Measurements from ENCODE around the gene MC1R.
"Not testable (repeated sequence)": the region's sequence is repeated elsewhere in the genome, so short reads cannot be mapped to it uniquely, and the experiment has no call there.

MC1R gene

DNA sequence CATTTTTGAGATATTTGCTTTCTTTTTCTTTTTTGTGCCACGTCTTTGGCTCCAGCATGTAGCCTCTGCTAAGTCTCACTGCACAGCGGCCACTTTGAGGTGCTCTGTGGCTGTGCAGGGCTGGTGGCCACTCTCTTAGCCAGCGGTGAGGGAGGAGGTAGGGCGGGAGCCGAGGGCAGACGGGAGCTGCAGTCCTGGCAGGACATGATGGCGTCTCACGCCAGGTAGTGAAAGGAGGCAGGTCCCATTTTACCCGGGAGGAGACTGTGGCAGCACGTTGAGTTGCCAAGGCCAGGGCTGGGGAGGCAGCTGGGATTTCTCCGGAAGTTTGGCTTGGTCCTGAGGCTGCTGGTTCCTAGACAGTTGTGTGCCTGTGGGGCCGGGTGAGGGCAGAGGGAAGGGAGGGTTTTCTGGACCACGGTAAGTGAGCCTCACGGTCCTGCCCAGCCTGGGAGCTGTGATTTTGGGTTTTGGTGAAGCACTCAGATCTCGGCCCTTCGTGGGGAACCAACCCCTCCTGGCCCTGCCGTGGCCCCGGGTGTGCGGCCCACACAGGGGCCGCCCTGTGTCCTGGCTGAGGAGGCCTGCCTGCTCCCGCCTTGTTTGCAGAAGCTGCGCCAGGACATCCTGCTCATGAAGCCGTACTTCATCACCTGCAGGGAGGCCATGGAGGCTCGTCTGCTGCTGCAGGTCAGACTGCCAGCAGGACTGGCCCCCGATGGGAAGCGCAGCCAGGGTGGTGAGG, 44.3 kb downstream of the MC1R start:
- Histone ChIP-seq H2AFZ (ENCODE audit: low read depth, low read length) (no peak overlapping the region), H3K4me1 (ENCODE audit: low read length) (no peaks in the 10 kb centered on the region), H3K9ac (ENCODE audit: low read length) (no peak overlapping the region), H3K27ac (ENCODE audit: low read length) (no peak overlapping the region), H3K4me2 (ENCODE audit: low read length) (no peak overlapping the region), H3K36me3 (replicated peaks; ENCODE audit: low read depth, low read length) (peaks cover 15% of the 10 kb centered on the region), H3K27me3 (ENCODE audit: low read depth, low read length) (no peaks in the 10 kb centered on the region), H3K4me3 (ENCODE audit: low read length) (no peak overlapping the region), H3K79me2 (ENCODE audit: low read length) (no peaks in the 10 kb centered on the region), H4K20me1 (ENCODE audit: insufficient read depth, low read length) (peaks cover 10% of the 10 kb centered on the region; the same call in 1 of the 2 replicates), H3K9me3 (ENCODE audit: insufficient read depth, low read length) (no peaks in the 10 kb centered on the region)
- TF ChIP-seq EZH2phosphoT487 (IDR thresholded peaks at IDR 0.05; ENCODE audit: low read depth) = no peak
- TF ChIP-seq CTCF (IDR thresholded peaks at IDR 0.05; ENCODE audit: low read depth, low read length) = no peak

DNA sequence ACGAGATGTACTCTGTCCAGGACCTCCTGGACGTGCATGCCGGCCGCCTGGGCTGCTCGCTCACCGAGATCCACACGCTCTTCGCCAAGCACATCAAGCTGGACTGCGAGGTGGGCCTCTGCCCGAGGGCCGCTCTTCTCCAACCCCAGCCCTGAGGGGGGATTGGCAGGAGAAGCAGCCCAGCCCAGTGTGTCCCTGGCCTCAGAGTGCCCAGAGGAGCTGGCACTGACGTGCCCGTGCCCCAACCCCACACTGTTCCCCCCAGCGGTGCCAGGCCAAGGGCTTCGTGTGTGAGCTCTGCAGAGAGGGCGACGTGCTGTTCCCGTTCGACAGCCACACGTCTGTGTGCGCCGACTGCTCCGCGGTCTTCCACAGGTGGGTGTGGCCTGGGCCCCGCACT, 45.5 kb downstream of the MC1R start:
- H2AFZ ChIP-seq (ENCODE audit: low read depth, low read length) = no peak overlapping the region
- H4K20me1 ChIP-seq (ENCODE audit: insufficient read depth, low read length) = 0 out of 2 replicates have a peak, but pooled peaks cover 4% of the 10 kb centered on the region
- no peak overlapping the region for H3K4me3 ChIP-seq (ENCODE audit: low read length)
- no peak overlapping the region for H3K9ac ChIP-seq (ENCODE audit: low read length)
- H3K9me3 ChIP-seq (ENCODE audit: insufficient read depth, low read length) = no peaks in the 10 kb centered on the region
- H3K79me2 ChIP-seq (ENCODE audit: low read length) = no peaks in the 10 kb centered on the region
- no peaks in the 10 kb centered on the region for H3K4me1 ChIP-seq (ENCODE audit: low read length)
- H3K4me2 ChIP-seq (ENCODE audit: low read length) = no peak overlapping the region
- H3K27me3 ChIP-seq (ENCODE audit: low read depth, low read length) = no peaks in the 10 kb centered on the region
- no peak for TF ChIP-seq CTCF (IDR thresholded peaks at IDR 0.05; ENCODE audit: low read depth, low read length)
- no peak for TF ChIP-seq EZH2phosphoT487 (IDR thresholded peaks at IDR 0.05; ENCODE audit: low read depth)
- H3K36me3 ChIP-seq (replicated peaks; ENCODE audit: low read depth, low read length) = peaks cover 3% of the 10 kb centered on the region
- H3K27ac ChIP-seq (ENCODE audit: low read length) = no peak overlapping the region

DNA sequence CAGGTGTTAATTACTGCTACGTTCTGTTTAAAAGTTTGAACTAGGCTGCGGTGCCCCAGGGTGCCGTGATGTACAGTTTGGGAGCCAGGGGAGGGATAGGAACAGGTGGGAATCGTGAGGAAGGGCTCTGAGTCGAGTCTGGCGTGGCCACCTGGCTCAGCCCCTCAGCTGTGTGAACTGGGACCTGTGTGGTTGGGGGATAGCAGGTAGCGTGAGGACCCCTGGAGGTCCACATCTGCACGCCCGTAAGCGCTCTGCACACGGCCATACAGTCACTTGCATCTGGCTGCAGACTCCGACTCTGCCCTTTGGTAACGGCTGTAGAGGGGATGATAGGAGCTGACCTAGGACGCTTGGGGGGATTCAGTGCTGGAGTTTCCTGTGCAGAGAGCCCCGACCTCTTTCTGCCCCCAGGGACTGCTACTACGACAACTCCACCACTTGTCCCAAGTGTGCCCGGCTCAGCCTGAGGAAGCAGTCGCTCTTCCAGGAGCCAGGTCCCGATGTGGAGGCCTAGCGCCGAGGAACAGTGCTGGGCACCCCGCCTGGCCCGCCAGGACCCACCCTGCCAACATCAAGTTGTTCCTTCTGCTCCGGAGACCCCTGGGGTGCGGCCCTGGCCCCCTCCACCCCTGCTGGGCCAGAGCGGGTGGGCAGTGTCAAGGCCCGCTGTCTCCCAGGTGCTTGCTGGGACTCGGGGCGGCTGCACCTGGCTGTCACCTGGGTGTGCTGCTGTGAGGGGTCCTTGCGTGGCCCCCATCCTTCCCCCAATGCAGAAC, 47.0 kb downstream of the MC1R start:
- Histone ChIP-seq H3K27me3 (ENCODE audit: low read depth, low read length) (no peaks in the 10 kb centered on the region), H3K9me3 (ENCODE audit: insufficient read depth, low read length) (no peaks in the 10 kb centered on the region), H3K79me2 (ENCODE audit: low read length) (no peaks in the 10 kb centered on the region), H3K4me2 (ENCODE audit: low read length) (no peak overlapping the region), H3K4me1 (ENCODE audit: low read length) (no peaks in the 10 kb centered on the region), H2AFZ (ENCODE audit: low read depth, low read length) (no peak overlapping the region), H4K20me1 (ENCODE audit: insufficient read depth, low read length) (0 out of 2 replicates have a peak, but pooled peaks cover 4% of the 10 kb centered on the region), H3K36me3 (replicated peaks; ENCODE audit: low read depth, low read length) (peaks cover 8% of the 10 kb centered on the region), H3K9ac (ENCODE audit: low read length) (no peak overlapping the region), H3K27ac (ENCODE audit: low read length) (no peak overlapping the region), H3K4me3 (ENCODE audit: low read length) (no peak overlapping the region)
- TF ChIP-seq CTCF (IDR thresholded peaks at IDR 0.05; ENCODE audit: low read depth, low read length) (no peak), EZH2phosphoT487 (IDR thresholded peaks at IDR 0.05; ENCODE audit: low read depth) (no peak)

DNA sequence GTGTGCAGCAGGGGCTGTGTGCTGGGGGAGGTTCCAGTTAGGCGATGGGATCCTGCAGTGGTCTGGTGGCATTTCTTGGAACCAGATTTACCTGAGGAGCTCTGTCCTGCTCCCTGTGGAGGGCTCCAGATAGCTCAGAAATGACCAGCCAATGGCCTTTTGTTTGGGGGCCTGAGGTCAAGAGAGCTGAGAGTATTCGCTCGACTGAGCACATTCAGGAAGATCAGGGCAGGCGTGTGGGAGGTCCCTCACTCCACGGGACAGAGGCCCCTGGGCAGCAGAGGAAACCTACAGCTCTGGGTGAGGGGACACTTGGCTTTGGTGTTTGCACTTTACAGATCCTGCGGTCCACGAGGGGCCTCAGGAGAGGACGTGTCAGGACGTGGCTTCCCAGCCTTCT, 48.1 kb downstream of the MC1R start:
- Histone ChIP-seq H3K4me3 (ENCODE audit: low read length) (no peak overlapping the region), H3K4me2 (ENCODE audit: low read length) (no peak overlapping the region), H2AFZ (ENCODE audit: low read depth, low read length) (no peak overlapping the region), H4K20me1 (ENCODE audit: insufficient read depth, low read length) (0 out of 2 replicates have a peak, but pooled peaks cover 4% of the 10 kb centered on the region), H3K9me3 (ENCODE audit: insufficient read depth, low read length) (peaks cover 7% of the 10 kb centered on the region; the same call in 1 of the 2 replicates), H3K9ac (ENCODE audit: low read length) (no peak overlapping the region), H3K79me2 (ENCODE audit: low read length) (peaks cover 6% of the 10 kb centered on the region), H3K27me3 (ENCODE audit: low read depth, low read length) (no peaks in the 10 kb centered on the region), H3K36me3 (replicated peaks; ENCODE audit: low read depth, low read length) (peaks cover 18% of the 10 kb centered on the region), H3K4me1 (ENCODE audit: low read length) (peaks cover 3% of the 10 kb centered on the region), H3K27ac (ENCODE audit: low read length) (no peak overlapping the region)
- TF ChIP-seq EZH2phosphoT487 (IDR thresholded peaks at IDR 0.05; ENCODE audit: low read depth) (no peak), CTCF (IDR thresholded peaks at IDR 0.05; ENCODE audit: low read depth, low read length) (no peak)

DNA sequence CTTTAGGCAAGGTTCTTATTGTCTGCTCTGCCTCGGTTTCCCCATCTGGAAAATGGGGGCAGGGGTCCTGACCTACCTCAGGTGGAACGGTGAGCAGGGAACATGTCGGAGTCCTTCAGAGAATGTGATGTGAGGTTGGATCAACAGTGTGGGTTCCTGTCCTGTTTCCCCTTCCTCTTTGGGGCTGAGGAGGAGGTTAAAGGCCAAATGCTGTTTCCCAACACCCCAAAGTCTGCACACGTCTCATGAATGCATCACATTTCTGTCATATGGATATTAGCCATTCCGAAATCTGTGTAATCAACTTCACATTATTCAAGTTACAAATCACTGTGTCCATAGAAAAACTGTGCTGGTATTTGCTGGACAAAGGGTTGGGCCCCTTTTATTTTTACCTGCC, 48.8 kb downstream of the MC1R start:
- H3K27ac ChIP-seq (ENCODE audit: low read length); H3K4me2 ChIP-seq (ENCODE audit: low read length); H3K9ac ChIP-seq (ENCODE audit: low read length); H3K9me3 ChIP-seq (ENCODE audit: insufficient read depth, low read length); H2AFZ ChIP-seq (ENCODE audit: low read depth, low read length); H3K79me2 ChIP-seq (ENCODE audit: low read length); H4K20me1 ChIP-seq (ENCODE audit: insufficient read depth, low read length); H3K4me1 ChIP-seq (ENCODE audit: low read length); H3K4me3 ChIP-seq (ENCODE audit: low read length); H3K27me3 ChIP-seq (ENCODE audit: low read depth, low read length): not testable (repeated sequence)
- H3K36me3 ChIP-seq (replicated peaks; ENCODE audit: low read depth, low read length) = peaks cover 19% of the 10 kb centered on the region

DNA sequence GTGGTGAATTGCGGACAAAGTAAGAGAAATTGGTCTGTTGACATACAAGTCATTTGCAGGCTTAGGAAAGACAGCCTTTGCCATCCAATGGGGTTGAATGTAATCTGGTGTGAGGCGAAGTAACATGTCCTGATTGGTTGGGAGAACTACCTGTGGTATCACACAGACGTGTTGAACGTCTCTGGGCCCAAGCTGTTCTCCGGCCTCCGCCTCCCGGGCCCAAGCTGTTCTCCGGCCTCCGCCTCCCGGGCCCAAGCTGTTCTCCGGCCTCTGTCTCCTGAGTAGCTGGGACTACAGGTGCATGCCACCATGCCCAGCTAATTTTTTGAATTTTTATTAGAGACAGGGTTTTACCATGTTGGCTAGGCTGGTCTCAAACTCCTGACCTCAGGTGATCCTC, 49.4 kb downstream of the MC1R start:
- H3K36me3 ChIP-seq (replicated peaks; ENCODE audit: low read depth, low read length) = peaks cover 19% of the 10 kb centered on the region
- H3K4me1 ChIP-seq (ENCODE audit: low read length); H3K9ac ChIP-seq (ENCODE audit: low read length); H2AFZ ChIP-seq (ENCODE audit: low read depth, low read length); H3K4me3 ChIP-seq (ENCODE audit: low read length); H3K4me2 ChIP-seq (ENCODE audit: low read length); H3K27ac ChIP-seq (ENCODE audit: low read length); H3K9me3 ChIP-seq (ENCODE audit: insufficient read depth, low read length); H3K27me3 ChIP-seq (ENCODE audit: low read depth, low read length); H4K20me1 ChIP-seq (ENCODE audit: insufficient read depth, low read length): not testable (repeated sequence)
- peaks cover 14% of the 10 kb centered on the region for H3K79me2 ChIP-seq (ENCODE audit: low read length)
